ENCODE results near the gene RP9.

The RP9 gene

GRCh38 chr7:33109005-33109757 is at the start of gene RP9:
TSS of gene RP9 (minus strand) at chr7:33109404. CDS start at chr7:33109372, 32 bp downstream.
- peak; percentile 89 for DNase-seq

GRCh38 chr7:33157781-33158180 is 48.6 kb upstream of the RP9 start:
- DNase-seq: no peak

- no peak for DNase-seq
These were observed 48.1 kb upstream of the RP9 start for GRCh38 chr7:33157311-33157710.

- no peak for DNase-seq
These were observed 47.2 kb upstream of the RP9 start for GRCh38 chr7:33156441-33156840.

- DNase-seq: no peak
These were observed 46.6 kb upstream of the RP9 start for GRCh38 chr7:33155811-33156210.

- no peak for DNase-seq
These were observed 42.9 kb upstream of the RP9 start for GRCh38 chr7:33152087-33152486.

DNA sequence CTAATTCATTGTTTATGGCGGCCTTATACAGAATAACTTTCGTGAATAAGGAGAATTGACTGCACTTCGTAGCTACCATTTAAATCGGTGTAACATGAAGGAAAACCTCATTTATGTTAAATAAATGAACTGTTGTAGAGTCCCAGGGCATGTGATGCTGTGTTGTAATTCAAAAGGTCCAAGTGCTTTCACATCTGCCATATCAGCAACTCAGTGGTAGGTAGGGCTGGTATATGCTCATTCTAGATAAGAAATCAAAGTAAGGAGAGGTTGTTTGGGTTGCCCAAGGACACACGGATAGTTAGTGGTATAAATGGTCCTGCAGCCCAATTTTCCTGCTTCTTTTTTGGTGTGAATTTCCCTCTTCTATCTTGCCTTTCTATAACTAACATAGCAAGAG is 36.0 kb upstream of the RP9 start:
- no peak for DNase-seq

- no peak for DNase-seq
These were observed 35.0 kb upstream of the RP9 start for GRCh38 chr7:33143996-33144718.

GRCh38 chr7:33142585-33142984 is 33.4 kb upstream of the RP9 start:
- DNase-seq: no peak

DNA sequence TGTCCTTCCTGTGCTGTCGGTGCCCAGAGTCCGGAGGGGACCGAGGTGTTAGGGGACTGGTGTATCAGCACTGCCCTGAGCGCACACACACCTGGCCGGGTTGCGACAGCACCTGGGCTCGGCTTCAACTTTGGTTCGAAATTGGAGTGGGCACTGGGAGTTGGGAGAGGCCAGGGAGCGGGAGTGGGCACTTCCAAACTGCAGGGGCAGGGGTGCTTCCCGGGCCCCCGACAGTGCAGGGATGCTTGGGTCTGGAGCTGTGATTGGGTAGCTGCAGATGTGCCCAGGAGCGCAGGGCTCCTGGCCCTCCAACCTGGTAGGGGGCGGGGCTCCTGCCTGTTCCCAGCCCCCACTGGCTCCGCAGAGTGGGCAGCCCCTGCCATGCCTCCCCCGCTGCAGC is 27.9 kb upstream of the RP9 start:
- DNase-seq: no peak

- DNase-seq: no peak
These were observed 21.0 kb upstream of the RP9 start for GRCh38 chr7:33130184-33130583.

DNA sequence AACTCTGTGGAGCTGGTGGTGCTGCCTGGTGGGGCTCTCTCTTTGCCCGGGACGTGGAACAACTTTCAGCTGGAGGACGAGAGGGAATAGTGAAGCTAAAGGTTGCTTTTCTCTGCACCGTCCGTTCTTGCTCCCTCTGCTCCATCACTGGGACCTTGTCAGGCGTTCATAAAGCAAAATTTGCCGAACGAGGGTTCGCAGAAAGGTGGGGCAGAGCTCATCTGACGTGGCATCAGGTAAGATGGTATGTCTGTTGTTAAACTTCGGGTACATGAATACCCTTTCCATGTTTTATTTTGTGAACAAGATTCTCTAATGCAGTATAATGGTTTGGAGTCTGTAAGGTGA is 20.6 kb upstream of the RP9 start:
- DNase-seq: no peak

GRCh38 chr7:33128990-33129805 is 20.0 kb upstream of the RP9 start, which contains the start of gene BBS9:
TSS of gene BBS9 (plus strand) at chr7:33129564. CDS start at chr7:33146253, 16,689 bp downstream.
- DNase-seq: peak; percentile 96

GRCh38 chr7:33128631-33128989 is 19.4 kb upstream of the RP9 start:
- DNase-seq: no peak

- no peak for DNase-seq
These were observed 17.9 kb upstream of the RP9 start for GRCh38 chr7:33127085-33127484.

- no peak for DNase-seq
These were observed 9.2 kb upstream of the RP9 start for GRCh38 chr7:33118383-33118782.

GRCh38 chr7:33114976-33115375 is 5.8 kb upstream of the RP9 start:
- no peak for DNase-seq

- DNase-seq: no peak
These were observed 2.4 kb upstream of the RP9 start for GRCh38 chr7:33111614-33112013.

GRCh38 chr7:33109758-33110238 is 594 bp upstream of the RP9 start:
- peak; percentile 31 for DNase-seq

GRCh38 chr7:33108554-33109004 is 625 bp downstream of the RP9 start:
- no peak for DNase-seq

DNA sequence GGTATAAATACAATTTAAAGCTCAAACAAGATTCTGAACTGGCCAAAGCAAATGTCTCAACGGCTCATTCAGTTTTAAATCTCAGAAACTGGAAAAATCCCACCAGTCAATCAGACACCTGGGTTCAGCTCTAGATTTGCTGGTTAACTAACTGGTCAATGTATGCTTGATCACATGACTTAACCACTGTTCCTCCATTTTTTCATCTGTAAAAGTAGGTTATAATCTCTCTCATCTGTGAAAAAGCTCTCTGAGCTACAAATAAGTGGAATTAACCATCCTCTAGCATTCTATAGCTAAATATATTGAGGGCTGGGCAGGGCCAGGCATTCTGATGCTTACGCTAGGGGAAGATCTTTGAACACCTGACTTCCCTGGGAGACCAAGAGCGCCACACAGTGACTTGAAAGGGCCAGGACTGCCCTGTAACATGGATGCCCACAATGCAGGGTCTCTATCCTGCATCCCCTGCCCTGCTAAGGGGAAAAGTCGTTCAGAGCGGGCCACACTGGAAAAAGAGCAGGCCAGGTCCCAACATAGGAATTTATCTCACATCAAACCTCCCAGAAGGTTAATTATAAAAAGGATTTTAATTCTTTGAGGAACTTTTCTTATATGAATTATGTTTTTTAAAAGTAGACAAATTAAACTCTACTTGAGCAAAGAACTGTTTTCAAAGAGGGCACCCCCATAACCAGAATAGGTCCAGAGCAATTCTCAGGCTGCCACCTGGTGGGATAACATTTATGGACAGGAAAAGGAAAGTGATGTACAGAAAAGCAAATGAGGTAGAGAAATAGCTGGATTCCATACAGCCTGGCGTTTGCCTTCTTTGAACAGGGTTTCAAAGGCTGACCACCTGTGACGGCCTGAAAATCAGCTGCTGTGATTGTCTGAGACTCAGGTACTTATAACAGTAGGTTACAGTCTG is 1.8 kb downstream of the RP9 start:
- peak; percentile 17 for DNase-seq

- DNase-seq: no peak
These were observed 7.3 kb downstream of the RP9 start for GRCh38 chr7:33101906-33102305.
